ENCODE results near the gene RNF212B. TPM values are rescaled to one million over a fixed set of nuclear protein-coding genes. Genes with fewer than 3 reads are reported as not detected.

Gene RNF212B
- total and polyA plus RNA-seq, 2 experiments from 2014 or later: not detected

GRCh38 chr14:23307687-23308644 is 70.2 kb downstream of the RNF212B start:
- Histone ChIP-seq H3K4me2 (ENCODE audit: unreplicated experiment) (peak overlapping the region; percentile 100), H4K20me1 (ENCODE audit: insufficient read depth) (0 out of 2 replicates have a peak, but pooled peaks cover 4% of the 10 kb centered on the region), H3K9me2 (ENCODE audit: insufficient read depth) (no peaks in the 10 kb centered on the region), H3K27ac (peak overlapping the region; percentile 85; the same call in 1 of the 2 replicates), H2AFZ (no peak overlapping the region), H3K79me2 (ENCODE audit: insufficient read depth) (peaks cover 64% of the 10 kb centered on the region), H3F3A (ENCODE audit: insufficient read depth) (peaks cover 19% of the 10 kb centered on the region; the same call in 1 of the 2 replicates), H3K36me3 (ENCODE audit: low read depth) (peaks cover 24% of the 10 kb centered on the region), H3K9me3 (ENCODE audit: low read depth) (no peaks in the 10 kb centered on the region), H3K4me1 (ENCODE audit: insufficient read depth) (peaks cover 22% of the 10 kb centered on the region), H3K27me3 (replicated peaks; ENCODE audit: insufficient read depth) (no peaks in the 10 kb centered on the region), H3K9ac (peak overlapping the region; percentile 97), H3K4me3 (peak overlapping the region; percentile 98)
- in situ Hi-C loops (cut with MboI): no loop called here
- WGBS, 2 experiments (ENCODE audit: low coverage in 1 of 2, low lambda C conversion rate in 2 of 2, missing lambda C conversion rate in 2 of 2): 74 to 77% methylated on average over 22 of the region's 22 CpGs
- TF ChIP-seq EZH2phosphoT487 (IDR thresholded peaks at IDR 0.05; ENCODE audit: insufficient read depth, low read depth): no peak
- TF ChIP-seq EZH2 (IDR thresholded peaks at IDR 0.05; ENCODE audit: insufficient read depth, poor library complexity, severe bottlenecking): no peak
- DNase-seq: peak; percentile 60

GRCh38 chr14:23308721-23309445 is 71.1 kb downstream of the RNF212B start:
- H3K4me3 ChIP-seq: peak overlapping the region; percentile 98; the same call in 1 of the 2 replicates
- H3K4me2 ChIP-seq (ENCODE audit: unreplicated experiment): peak overlapping the region; percentile 100

GRCh38 chr14:23310546-23310945 is 72.8 kb downstream of the RNF212B start:
- 96 to 100% methylated on average over 1 of the region's 1 CpG for WGBS, 2 experiments (ENCODE audit: low coverage in 1 of 2, low lambda C conversion rate in 2 of 2, missing lambda C conversion rate in 2 of 2)
- H3F3A ChIP-seq (ENCODE audit: insufficient read depth): peaks cover 34% of the 10 kb centered on the region
- peaks cover 88% of the 10 kb centered on the region for H3K79me2 ChIP-seq (ENCODE audit: insufficient read depth)
- in situ Hi-C loops (cut with MboI): no loop called here
- H3K9ac ChIP-seq: peak overlapping the region; percentile 4; the same call in 1 of the 2 replicates
- 0 out of 2 replicates have a peak, but pooled peaks cover 4% of the 10 kb centered on the region for H4K20me1 ChIP-seq (ENCODE audit: insufficient read depth)
- TF ChIP-seq EZH2phosphoT487 (IDR thresholded peaks at IDR 0.05; ENCODE audit: insufficient read depth, low read depth) (no peak), EZH2 (IDR thresholded peaks at IDR 0.05; ENCODE audit: insufficient read depth, poor library complexity, severe bottlenecking) (no peak)
- no peaks in the 10 kb centered on the region for H3K9me3 ChIP-seq (ENCODE audit: low read depth)
- H3K4me2 ChIP-seq (ENCODE audit: unreplicated experiment): no peak overlapping the region
- H3K27ac ChIP-seq: no peak overlapping the region
- H3K36me3 ChIP-seq (ENCODE audit: low read depth): peaks cover 31% of the 10 kb centered on the region
- no peak overlapping the region for H3K4me3 ChIP-seq
- H3K4me1 ChIP-seq (ENCODE audit: insufficient read depth): peaks cover 22% of the 10 kb centered on the region
- DNase-seq: no peak
- H3K27me3 ChIP-seq (replicated peaks; ENCODE audit: insufficient read depth): no peaks in the 10 kb centered on the region
- H2AFZ ChIP-seq: no peak overlapping the region
- H3K9me2 ChIP-seq (ENCODE audit: insufficient read depth): no peaks in the 10 kb centered on the region

More at GRCh38 chr14:23308721-23309445, 71.1 kb downstream of the RNF212B start:
- in situ Hi-C loops (cut with MboI): no loop called here
- Histone ChIP-seq H4K20me1 (ENCODE audit: insufficient read depth) (0 out of 2 replicates have a peak, but pooled peaks cover 4% of the 10 kb centered on the region), H3K27ac (no peak overlapping the region), H3K79me2 (ENCODE audit: insufficient read depth) (peaks cover 73% of the 10 kb centered on the region), H3K4me1 (ENCODE audit: insufficient read depth) (peaks cover 22% of the 10 kb centered on the region), H3K9me3 (ENCODE audit: low read depth) (no peaks in the 10 kb centered on the region), H3K9ac (peak overlapping the region; percentile 97; the same call in 1 of the 2 replicates), H3F3A (ENCODE audit: insufficient read depth) (peaks cover 23% of the 10 kb centered on the region; the same call in 1 of the 2 replicates), H3K27me3 (replicated peaks; ENCODE audit: insufficient read depth) (no peaks in the 10 kb centered on the region), H3K36me3 (ENCODE audit: low read depth) (peaks cover 28% of the 10 kb centered on the region), H2AFZ (no peak overlapping the region), H3K9me2 (ENCODE audit: insufficient read depth) (no peaks in the 10 kb centered on the region)
- 79 to 87% methylated on average over 17 of the region's 17 CpGs for WGBS, 2 experiments (ENCODE audit: low coverage in 1 of 2, low lambda C conversion rate in 2 of 2, missing lambda C conversion rate in 2 of 2)
- TF ChIP-seq EZH2 (IDR thresholded peaks at IDR 0.05; ENCODE audit: insufficient read depth, poor library complexity, severe bottlenecking): no peak
- TF ChIP-seq EZH2phosphoT487 (IDR thresholded peaks at IDR 0.05; ENCODE audit: insufficient read depth, low read depth): no peak
- DNase-seq: no peak

GRCh38 chr14:23316300-23316699 is 78.6 kb downstream of the RNF212B start:
- no peaks in the 10 kb centered on the region for H4K20me1 ChIP-seq (ENCODE audit: insufficient read depth)
- H3F3A ChIP-seq (ENCODE audit: insufficient read depth): peaks cover 52% of the 10 kb centered on the region
- WGBS, 2 experiments (ENCODE audit: low coverage in 1 of 2, low lambda C conversion rate in 2 of 2, missing lambda C conversion rate in 2 of 2): 94 to 95% methylated on average over 5 of the region's 5 CpGs
- no peak overlapping the region for H3K4me2 ChIP-seq (ENCODE audit: unreplicated experiment)
- H3K4me3 ChIP-seq: no peak overlapping the region
- no peak for DNase-seq
- no peaks in the 10 kb centered on the region for H3K4me1 ChIP-seq (ENCODE audit: insufficient read depth)
- H3K27me3 ChIP-seq (replicated peaks; ENCODE audit: insufficient read depth): no peaks in the 10 kb centered on the region
- H3K9me2 ChIP-seq (ENCODE audit: insufficient read depth): no peaks in the 10 kb centered on the region
- H3K36me3 ChIP-seq (ENCODE audit: low read depth): peaks cover 20% of the 10 kb centered on the region
- H2AFZ ChIP-seq: no peak overlapping the region
- in situ Hi-C loops (cut with MboI): no loop called here
- no peak overlapping the region for H3K9ac ChIP-seq
- TF ChIP-seq EZH2 (IDR thresholded peaks at IDR 0.05; ENCODE audit: insufficient read depth, poor library complexity, severe bottlenecking) (no peak), EZH2phosphoT487 (IDR thresholded peaks at IDR 0.05; ENCODE audit: insufficient read depth, low read depth) (no peak)
- no peaks in the 10 kb centered on the region for H3K9me3 ChIP-seq (ENCODE audit: low read depth)
- H3K27ac ChIP-seq: no peak overlapping the region
- peaks cover 65% of the 10 kb centered on the region for H3K79me2 ChIP-seq (ENCODE audit: insufficient read depth)
